Glomerular endothelial cell (primary cell): ENCODE data around the gene CHTF18. TPM values are rescaled to one million over a fixed set of nuclear protein-coding genes. Genes with fewer than 3 reads are reported as not detected.
"Not testable (repeated sequence)": the region's sequence is repeated elsewhere in the genome, so short reads cannot be mapped to it uniquely, and the experiment has no call there.

Experiments used
- DNase-seq: peaks from one replicate; pipeline ENCODE4 v3.0.0-alpha.2; 2011; ENCODE audit warnings: low read depth, low spot score; ENCODE audit errors: extremely low read depth
- total RNA-seq: library from RNA; depleted of rRNA; stranded (reverse); fragments of >200 nt; gene quantifications from 2 replicates; pipeline ENCODE4 v1.2.3, GENCODE V29; 2015

Gene CHTF18
- total RNA-seq, 1 donor from 2014 or later = 24.3 TPM

DNA sequence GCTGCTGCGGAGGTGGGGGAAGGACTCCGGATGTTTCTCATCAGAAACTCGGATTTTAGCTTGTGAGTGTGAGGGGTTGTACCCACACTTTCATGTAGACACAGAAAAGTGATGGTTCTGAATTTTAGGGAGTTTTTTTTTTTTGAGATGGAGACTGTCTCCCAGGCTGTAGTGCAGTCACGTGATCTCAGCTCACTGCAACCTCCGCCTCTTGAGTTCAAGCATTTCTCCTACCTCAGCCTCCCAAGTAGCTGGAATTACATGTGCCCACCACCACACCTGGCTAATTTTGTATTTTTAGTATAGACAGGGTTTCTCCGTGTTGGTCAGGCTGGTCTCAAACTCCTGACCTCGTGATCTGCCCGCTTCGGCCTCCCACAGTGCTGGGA is 34.5 kb downstream of the CHTF18 start:
- no peak for DNase-seq

DNA sequence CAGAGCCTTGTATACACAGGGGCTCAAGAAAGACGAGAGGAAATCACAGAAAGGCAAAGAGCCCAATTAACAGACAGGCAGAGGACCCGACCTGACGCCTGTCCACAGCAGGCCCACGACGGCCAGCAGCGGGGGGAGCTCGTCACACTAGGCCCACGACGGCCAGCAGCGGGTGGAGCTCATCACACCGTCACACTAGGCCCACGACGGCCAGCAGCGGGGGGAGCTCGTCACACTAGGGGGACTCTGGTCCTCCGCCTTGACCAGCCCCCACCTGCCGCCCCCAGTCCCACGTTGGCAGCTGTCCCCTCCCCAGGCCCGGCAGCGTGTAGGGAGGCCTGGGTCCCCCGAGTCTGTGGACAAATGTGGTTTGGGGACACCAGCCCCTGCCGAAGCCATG is 35.8 kb downstream of the CHTF18 start:
- DNase-seq = no peak

DNA sequence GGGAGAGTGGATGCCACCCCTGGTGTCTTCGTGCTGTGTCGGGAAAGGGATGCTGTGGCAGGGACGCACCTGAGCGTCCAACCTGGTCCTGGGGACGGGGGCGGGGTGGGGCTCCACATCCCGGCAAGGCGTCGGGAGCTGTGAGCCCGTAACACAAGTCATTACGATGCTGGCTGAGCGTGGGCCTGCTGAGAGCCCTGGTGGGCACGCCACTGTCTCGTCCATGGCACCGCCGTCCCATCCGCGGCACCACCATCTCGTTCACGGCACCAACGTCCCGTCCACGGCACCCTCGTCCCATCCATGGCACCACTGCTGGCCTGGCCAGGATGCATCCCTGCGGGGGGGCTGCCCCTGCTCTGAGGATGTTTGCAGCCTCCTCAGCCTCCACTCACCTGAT is 36.2 kb downstream of the CHTF18 start:
- DNase-seq = no peak

DNA sequence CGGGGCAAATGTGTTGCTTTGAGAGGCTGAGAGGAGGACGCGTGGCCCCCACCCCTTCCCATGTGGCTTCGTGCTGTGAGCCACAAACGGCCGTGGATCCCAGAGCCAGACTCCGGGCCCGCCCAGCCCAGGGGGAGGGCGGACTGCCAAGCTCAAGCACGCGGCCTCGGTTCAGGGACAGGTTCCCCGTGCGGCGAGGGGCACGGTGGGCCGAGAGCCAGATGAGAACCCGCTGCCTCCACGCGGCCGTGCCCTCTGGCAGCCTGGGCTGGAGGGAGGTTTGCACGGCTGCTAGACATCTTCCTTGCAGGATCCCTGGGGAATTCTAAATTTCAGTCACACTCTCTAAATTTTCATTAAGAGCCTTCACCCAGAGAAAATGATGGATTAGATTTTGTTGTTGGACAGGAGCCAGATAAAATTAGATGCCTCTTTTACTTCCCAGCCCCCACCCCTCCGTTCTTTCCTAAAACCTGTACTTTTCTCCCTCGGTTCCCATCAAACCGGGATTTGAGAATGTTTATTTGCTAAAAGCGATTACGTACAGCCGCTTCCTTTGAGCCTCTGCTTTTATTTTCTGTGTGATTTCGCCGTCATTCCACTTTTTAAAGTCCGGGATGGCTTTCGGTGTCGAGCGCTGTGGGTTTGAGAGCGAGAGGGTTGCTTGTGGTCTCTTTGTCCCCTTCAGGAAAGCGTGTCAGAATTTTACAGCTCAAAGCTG is 37.1 kb downstream of the CHTF18 start:
- no peak for DNase-seq

DNA sequence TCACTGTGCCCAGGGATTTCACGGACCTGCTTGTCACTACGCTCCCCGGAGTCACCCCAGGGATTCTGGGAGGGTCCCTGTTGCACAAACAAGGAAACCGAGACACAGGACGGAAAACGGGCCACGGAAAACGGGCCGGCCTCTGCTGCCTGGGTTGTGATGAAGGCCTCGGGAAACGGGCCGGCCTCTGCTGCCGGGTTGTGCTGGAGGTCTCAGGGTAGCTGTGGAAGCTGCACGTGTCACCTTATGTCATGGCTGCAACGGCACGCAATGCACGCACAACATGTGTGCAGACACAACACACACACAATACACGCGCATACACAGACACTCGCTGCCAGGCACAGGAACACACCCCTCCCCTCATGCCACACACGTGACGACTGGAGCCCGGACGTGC is 39.1 kb downstream of the CHTF18 start:
- no peak for DNase-seq

DNA sequence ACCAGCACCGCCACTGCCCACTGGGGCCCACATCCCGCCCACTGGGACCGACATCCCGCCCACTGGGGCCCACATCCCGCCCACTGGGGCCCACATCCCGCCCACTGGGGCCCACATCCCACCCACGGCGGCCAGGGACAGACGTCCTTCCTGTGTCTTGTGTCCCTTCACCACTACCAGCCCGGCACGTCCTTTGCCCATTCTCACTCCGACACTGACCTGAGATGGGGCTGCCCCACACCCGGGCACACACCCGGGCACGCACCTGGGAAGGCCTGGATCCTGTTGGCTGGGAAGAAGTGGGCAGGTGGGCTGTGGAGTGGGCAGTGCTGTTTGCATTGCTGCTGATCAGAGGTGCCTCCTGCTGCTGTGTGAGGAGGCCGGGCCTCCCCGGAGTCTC is 40.5 kb downstream of the CHTF18 start:
- no peak for DNase-seq

DNA sequence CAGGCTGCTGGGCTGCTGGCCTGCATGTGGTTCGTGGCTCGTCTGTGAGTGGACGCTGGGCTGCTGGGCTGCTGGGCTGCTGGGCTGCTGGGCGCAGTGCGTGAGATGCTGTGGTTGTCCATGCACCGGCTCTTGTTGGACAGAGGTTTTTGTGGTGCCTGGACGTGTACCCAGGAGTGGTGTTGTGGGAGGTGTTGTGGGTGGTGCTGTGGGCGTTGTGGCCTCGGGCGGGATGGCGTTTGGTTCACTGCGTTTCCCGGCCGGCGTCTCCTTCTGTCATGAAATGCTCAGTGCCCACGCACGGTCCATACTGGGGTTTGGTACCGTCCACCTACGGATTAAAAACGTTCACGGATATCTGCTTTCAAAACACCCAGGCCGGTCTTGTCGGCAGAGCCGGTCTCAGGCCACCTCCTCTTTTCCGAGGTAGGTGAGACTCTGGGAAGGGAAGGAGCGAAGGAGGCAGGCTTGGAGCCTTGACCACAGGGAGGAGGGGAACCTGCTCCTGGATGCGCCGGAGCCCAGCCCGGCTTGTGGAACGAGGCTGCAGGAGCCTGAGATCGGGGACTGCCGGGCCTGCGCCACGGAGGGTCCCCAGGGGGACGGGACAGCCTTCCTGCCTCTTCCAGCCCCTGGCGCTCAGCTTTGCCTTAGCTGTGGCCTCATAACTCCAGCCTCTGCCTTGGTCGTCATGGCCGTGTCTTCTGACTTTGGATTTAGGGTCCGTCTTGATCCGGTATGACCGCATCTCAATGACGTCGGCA is 41.9 kb downstream of the CHTF18 start:
- no peak for DNase-seq

DNA sequence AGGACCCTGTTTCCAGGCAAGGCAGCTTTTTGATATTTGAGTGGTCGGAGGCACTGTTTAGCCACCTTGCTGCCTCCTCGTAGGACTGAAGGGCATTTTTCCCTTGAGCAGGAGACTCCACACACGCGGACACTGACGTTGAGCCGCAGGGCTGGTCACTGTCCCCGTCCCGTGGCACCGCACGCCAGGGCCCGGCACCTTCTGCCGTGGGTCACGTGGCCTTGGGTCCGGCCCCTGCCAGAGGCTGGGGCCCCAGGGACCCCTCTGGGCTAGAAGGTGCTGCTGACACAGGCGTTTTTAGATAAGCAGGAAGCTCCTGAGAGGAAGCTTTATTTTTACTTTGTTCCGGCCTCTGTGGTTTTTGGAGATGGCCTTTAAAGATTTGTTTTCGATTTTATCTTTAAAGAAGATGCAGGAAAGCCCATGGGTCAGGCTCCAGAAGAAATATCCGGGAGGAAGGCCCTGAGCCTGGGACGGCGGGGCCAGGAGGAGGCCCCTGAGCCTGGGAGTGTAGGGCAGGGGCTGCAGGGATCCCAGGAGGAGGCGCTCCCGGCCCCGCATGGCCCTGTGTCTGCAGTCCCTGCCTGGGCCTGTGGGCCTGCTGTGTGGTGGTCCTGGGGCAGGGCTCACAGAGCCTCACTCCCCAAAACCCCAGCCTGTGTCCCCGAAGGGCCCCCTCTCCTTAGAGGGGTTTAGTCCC is 42.6 kb downstream of the CHTF18 start:
- no peak for DNase-seq

DNA sequence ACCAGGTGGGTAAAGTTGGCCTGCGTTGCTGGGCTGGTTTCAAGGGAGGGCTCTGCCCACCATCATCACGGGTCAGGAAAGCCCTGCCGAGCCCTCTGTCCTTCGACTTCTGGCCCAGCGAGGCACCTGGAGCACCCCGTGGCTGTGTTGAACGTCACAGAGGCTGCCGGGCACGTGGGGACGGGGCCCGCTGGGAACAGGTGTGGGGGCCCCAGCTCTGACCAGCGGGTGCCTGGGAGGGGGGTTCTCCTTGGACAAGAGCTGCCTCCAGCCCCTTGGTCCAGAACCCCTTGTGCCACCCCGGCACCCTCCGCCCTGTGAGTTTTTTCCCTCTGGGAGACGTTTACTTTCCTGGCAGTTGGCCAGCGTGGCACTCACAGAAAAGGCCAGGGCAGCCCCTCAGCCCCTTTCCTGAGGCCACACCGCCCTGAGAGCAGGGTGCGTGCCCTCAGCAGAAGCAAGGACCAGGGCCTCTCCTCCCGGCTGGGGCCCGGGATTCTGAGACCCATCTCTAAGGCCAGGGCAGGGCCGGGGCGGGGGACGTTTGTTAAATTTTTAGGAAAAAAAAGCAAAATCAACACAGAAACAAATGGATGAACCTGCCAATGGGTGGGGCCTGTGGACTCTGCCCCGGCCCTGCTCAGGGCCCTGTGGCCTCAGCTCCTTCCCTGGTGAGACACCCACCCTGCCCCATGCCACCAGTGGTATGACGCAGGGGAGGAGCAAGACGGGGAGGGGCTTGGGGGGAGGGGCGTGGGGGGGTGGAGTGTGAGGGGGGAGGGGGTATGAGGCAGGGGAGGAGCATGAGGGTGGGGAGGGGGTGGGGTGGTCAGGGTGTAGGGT is 43.4 kb downstream of the CHTF18 start:
- DNase-seq = no peak

DNA sequence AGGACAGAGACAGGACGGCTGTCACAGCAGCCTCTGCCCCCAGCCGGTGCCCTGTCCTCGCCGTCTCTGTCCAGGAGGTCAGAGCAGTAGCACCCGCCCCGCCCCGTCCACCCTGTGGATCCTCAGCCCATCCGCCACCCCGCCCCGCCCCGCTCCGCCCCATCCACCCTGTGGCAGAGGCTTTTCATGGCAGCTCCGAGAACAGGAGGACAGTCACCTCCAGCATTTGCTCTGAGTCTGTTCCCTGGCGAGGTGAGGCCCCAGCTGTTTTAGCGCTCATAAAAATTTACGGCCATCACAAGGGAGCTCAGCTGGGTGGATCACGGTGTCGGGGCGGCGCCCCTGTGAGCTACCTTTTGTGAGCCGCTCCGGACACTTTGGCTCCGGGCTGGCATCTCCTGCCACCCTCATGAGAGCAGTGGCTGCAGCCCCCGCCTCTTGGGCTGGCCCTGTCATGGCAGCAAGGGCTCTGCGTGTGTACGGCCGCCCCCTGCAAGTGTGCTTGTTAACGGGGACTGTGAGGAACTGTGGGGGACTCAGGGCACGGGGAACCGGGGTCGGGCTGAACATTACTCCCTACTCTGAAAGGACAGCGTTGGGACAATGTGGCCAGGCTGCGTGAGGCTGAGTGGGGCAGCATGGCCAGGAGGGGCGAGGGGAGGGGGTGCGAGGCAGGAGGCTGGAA is 44.4 kb downstream of the CHTF18 start:
- DNase-seq = no peak

DNA sequence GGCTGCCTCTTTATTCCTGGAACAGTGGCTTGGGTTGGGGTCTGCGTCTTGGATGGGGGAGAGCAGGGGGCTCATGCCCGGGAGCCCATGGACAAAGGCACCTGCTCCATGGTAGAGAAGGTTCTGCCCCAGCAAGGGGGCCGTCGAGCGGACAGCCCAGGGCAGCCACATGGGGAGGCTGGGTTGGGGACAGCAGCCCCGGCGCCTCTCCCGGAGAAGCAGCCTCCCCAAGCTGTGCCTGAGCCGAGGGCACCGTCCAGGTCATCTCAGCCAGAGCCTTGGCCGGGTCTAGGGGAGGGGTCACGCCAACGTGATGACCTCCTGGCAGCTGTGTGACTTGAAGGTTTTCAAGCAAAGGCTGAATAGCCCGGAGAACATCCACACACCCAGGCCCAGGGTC is 45.0 kb downstream of the CHTF18 start:
- no peak for DNase-seq

DNA sequence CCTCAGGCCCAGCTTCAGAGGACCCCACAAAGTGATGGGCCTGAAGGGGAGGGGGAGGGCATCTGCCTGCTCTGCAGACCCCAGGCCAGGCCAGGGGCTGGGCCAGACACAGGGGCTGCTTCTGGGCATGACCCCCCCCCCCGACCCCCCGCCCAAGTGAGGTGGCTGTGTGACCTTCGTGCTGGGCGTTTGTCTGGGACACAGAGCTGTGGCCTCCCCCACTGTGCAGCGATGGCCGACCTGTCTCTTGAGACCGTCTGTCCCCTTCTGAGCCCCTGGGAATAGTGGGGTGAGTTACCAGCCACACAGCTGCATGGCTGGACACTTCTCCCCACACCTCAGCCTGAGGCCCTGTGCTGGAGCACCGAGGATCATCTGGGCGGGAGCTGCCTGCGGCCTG is 47.0 kb downstream of the CHTF18 start:
- no peak for DNase-seq

DNA sequence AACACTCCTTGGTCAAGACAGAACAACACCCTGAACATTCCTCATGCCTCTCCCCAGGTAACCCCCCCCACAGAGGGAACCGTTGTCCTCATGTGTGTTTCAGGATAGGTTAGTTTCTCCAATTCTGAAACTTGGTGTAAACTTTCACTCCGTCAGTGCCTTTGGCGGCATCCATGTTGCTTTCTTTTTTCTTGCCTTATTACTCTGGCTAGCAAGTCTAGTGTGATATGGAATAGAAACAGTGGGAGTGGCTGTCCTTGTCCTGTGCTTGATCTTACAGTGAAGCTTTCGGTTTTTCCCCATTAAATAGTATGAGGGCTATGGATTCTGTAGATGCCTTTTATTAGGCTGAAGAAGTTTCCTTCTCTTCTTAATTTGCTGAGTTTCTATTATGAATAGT is 47.8 kb downstream of the CHTF18 start:
- no peak for DNase-seq

DNA sequence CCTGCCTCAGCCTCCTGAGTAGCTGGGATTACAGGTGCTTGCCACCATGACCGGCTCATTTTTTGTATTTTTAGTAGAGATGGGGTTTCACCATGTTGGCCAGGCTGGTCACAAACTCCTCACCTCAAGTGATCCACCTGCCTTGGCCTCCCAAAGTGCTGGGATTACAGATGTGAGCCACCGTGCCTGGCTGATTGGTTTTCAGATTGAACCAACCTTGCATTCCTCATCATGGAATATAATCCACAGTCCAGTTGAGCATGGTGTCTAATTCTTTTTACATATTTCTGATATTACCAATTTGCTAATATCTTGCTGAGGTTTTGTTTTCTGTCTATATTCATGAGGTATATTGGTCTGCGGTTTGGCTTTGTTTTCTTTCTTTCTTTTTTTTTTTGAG is 48.4 kb downstream of the CHTF18 start:
- DNase-seq = not testable (repeated sequence)

DNA sequence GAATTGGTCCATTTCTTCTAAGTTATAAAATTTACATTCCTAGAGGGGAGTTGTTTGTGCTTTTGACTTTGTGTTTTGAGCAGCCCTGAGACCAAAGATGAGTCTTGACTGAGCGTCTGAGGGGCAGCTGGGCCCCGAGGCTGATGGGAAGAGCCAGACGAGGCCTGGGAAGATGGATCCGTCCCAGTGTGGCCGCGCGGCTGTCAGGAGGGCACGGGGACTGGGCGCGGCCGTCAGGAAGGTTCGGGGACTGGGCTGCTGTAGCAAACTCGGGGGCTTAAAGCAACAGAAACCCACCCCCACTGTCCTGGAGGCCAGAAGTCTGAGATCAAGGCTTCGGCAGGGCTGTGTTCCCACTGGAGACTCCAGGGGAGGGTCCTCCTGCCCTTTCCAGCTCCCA is 50.3 kb downstream of the CHTF18 start:
- DNase-seq = no peak

DNA sequence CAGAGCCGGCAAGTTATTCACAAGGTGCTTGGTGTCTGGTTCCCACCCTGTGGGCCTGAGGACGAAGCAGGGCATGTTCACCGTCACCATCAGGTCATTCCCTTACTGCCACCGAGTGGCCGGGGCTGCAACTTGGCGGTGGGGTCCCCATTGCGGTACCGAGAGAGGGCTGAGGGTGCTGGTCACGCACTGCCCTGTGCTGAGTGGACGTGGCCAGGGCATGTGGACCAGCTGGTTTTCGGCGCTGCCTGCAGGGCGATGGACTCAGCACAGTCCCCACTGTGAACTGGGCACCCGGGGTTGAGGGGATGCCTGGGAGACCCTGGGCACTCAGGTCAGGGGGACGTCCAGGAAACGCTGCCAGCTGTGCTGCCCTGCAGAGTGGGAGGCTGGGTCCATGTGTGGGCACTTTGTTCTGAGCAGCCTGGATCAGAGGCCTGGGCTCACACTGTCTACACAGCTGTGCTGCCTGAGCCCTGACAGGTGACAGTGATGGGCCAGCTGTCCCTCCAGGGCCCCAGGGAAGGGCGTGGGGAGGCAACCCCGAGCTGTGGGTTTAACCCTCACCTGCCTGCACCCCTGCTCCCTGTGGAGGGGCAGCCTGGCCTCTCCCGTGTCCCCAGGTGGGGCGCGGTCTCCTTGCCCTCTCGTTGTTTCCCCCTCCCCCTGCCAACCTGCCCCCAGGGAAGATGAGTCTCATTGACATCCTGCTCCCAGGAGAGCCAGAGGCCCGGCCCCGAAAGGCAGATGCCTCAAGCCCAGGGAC is 51.4 kb downstream of the CHTF18 start:
- DNase-seq = no peak

DNA sequence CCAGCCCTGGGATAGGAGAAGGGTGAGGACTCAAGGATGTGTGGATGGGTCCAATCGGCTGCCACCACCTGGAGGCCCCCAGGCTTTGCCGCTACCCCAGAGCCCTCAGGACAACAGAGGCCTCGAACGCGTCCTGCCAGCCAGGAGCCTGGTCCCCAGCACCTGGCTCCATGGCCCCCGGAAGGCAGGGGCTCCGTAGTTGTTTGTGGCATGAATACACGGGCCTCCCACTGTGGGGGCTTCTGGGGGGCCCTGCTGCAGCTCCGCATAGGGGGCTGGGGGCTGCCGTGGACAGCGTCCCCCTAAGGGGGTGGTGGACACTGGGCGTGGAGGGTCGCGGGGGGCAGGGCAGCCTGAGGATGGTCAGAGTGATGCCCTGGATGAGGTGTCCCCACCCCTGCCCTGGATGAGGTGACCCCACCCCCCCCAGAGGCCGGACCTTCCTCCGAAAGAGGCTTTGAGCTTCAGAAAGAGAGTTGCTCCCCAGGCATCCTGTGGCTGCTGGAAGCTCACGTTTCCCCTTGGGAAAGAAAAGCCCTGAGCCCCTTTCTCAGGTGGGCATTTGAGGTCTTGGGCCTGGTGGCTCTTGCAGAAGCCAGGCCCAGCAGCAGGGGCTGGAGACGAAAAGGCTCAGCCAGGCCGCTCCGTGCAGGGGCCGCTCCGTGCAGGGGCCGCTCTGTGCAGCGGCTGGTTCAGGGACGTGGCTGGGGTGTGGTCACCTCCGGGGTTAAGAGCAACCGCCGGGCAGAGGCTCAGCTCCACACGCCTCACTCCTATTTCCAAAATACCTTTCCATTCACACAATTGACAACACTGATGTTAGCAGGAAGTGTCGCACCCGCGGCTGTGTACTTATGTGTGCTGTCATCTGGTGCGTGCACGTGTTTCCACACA is 52.4 kb downstream of the CHTF18 start:
- DNase-seq = no peak

DNA sequence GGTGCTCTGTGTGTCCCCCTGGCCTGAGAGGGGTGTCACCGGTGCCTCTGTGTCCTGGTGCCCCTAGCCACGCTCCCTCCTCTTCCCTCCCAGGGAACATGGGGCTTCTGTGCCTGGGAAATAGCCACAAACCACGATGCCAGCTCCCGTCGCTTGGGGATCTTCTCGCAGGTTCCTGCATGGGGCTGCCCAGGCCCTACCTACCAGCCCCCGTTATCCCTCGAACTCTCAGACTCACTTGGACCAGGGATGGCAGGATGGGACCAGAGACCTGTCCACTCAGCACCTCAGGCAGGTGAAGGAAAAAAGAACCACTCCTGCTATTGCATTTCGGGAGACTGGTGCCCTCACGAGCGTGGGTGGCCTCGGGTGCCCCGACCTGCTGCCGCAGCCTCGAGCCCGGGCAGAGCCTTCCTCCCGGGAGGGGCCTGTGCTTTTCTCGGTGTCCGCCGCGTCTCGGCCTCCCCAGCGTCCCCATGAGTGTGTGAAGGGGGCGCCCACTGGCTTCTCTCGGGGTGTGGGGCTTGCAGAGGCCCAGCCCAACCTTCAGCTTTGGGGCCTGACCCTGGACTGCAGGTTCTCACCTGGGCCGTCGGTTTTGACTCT is 53.1 kb downstream of the CHTF18 start:
- DNase-seq = no peak
